Epithelial cell of prostate (primary cell): ENCODE data around the gene CYP24A1.

ENCODE experiments used
- DNase-seq: peaks from one replicate; pipeline ENCODE4 v3.0.0-alpha.2; 2011; ENCODE audit warnings: low read depth, low spot score
- H3K27ac ChIP-seq: fragments of 450-650 bp; 2 replicates; pipeline ENCODE4 v1.5.1; 2017; ENCODE audit warnings: mild to moderate bottlenecking

The CYP24A1 gene

GRCh38 chr20:54173653-54174456 lies at the start of gene CYP24A1:
TSS of gene CYP24A1 (minus strand) at chr20:54173986. CDS start at chr20:54173579, 407 bp downstream.
- DNase-seq: no peak
- H3K27ac ChIP-seq: no peak within 1 kb of the TSS

- no peak overlapping the region for H3K27ac ChIP-seq
- DNase-seq: no peak
These were observed 49.5 kb upstream of the CYP24A1 start for GRCh38 chr20:54223285-54223684.

GRCh38 chr20:54221996-54222890 lies 48.5 kb upstream of the CYP24A1 start:
- H3K27ac ChIP-seq: no peak overlapping the region
- DNase-seq: no peak

GRCh38 chr20:54221353-54221752 lies 47.6 kb upstream of the CYP24A1 start:
- DNase-seq: no peak

GRCh38 chr20:54220722-54221121 lies 46.9 kb upstream of the CYP24A1 start:
- no peak for DNase-seq
- H3K27ac ChIP-seq: no peak overlapping the region

More at GRCh38 chr20:54221353-54221752, 47.6 kb upstream of the CYP24A1 start:
- H3K27ac ChIP-seq: no peak overlapping the region

GRCh38 chr20:54219751-54220426 lies 46.1 kb upstream of the CYP24A1 start:
- no peak overlapping the region for H3K27ac ChIP-seq
- DNase-seq: no peak

GRCh38 chr20:54218470-54218869 lies 44.7 kb upstream of the CYP24A1 start:
- DNase-seq: no peak
- no peak overlapping the region for H3K27ac ChIP-seq

GRCh38 chr20:54217762-54218161 lies 44.0 kb upstream of the CYP24A1 start:
- H3K27ac ChIP-seq: no peak overlapping the region
- DNase-seq: no peak

GRCh38 chr20:54215157-54215789 lies 41.5 kb upstream of the CYP24A1 start:
- H3K27ac ChIP-seq: no peak overlapping the region
- no peak for DNase-seq

GRCh38 chr20:54214566-54214965 lies 40.8 kb upstream of the CYP24A1 start:
- H3K27ac ChIP-seq: no peak overlapping the region
- no peak for DNase-seq

GRCh38 chr20:54212871-54213270 lies 39.1 kb upstream of the CYP24A1 start:
- no peak for DNase-seq
- no peak overlapping the region for H3K27ac ChIP-seq

- DNase-seq: no peak
These were observed 38.4 kb upstream of the CYP24A1 start for GRCh38 chr20:54212226-54212625.

GRCh38 chr20:54209216-54209813 lies 35.5 kb upstream of the CYP24A1 start:
- DNase-seq: no peak
- no peak overlapping the region for H3K27ac ChIP-seq

More at GRCh38 chr20:54212226-54212625, 38.4 kb upstream of the CYP24A1 start:
- no peak overlapping the region for H3K27ac ChIP-seq

- no peak for DNase-seq
- H3K27ac ChIP-seq: peak overlapping the region; percentile 65
These were observed 34.9 kb upstream of the CYP24A1 start for GRCh38 chr20:54208548-54209176.

GRCh38 chr20:54207743-54208547 lies 34.2 kb upstream of the CYP24A1 start, which contains the start of gene PFDN4:
TSS of gene PFDN4 (plus strand) at chr20:54208087. CDS start at chr20:54208101, 14 bp downstream.
- peak within 1 kb of the TSS; percentile 65 for H3K27ac ChIP-seq
- DNase-seq: no peak

GRCh38 chr20:54207053-54207742 lies 33.4 kb upstream of the CYP24A1 start:
- DNase-seq: no peak
- H3K27ac ChIP-seq: peak overlapping the region; percentile 65

- no peak overlapping the region for H3K27ac ChIP-seq
- DNase-seq: no peak
These were observed 31.7 kb upstream of the CYP24A1 start for GRCh38 chr20:54205450-54205849.

GRCh38 chr20:54204481-54204880 lies 30.7 kb upstream of the CYP24A1 start:
- no peak for DNase-seq
- no peak overlapping the region for H3K27ac ChIP-seq
